Cardiac muscle cell (in vitro differentiated cells and primary cell): ENCODE measurements around the gene SMIM36. TPM values are rescaled to one million over a fixed set of nuclear protein-coding genes. Genes with fewer than 3 reads are reported as not detected.
"Not testable (repeated sequence)": the region's sequence is repeated elsewhere in the genome, so short reads cannot be mapped to it uniquely, and the experiment has no call there.

Source experiments
- DNase-seq, 2 donors: peaks; one replicate each; pipeline versions ENCODE4 v3.0.0 to v3.0.0-alpha.2; 2010 to 2017; ENCODE audit warnings: low read depth in 1 of 2, low spot score in 1 of 2
- H3K27ac ChIP-seq: fragments of 200-600 bp; sonication (generic); 2 replicates; pipeline ENCODE4 v1.5.1; 2016
- H3K27me3 ChIP-seq: fragments of 200-600 bp; sonication (generic); 2 replicates; pipeline ENCODE4 v1.6.0; 2016; ENCODE audit warnings: control low read depth
- H3K36me3 ChIP-seq: fragments of 200-600 bp; sonication (generic); 2 replicates; pipeline ENCODE4 v1.5.1; 2016; ENCODE audit warnings: control low read depth
- H3K4me1 ChIP-seq: fragments of 200-600 bp; sonication (generic); 2 replicates; pipeline ENCODE4 v1.8.1; 2017; ENCODE audit warnings: low read depth, mild to moderate bottlenecking, mixed run types
- H3K4me3 ChIP-seq: fragments of 200-600 bp; sonication (generic); 2 replicates; pipeline ENCODE4 v1.5.1; 2016; ENCODE audit warnings: mild to moderate bottlenecking
- H3K9me3 ChIP-seq: fragments of 200-600 bp; sonication (generic); 2 replicates; pipeline ENCODE4 v1.5.1; 2017; ENCODE audit warnings: low read depth, mild to moderate bottlenecking, control low read depth
- polyA plus RNA-seq: library from polyadenylated mRNA; unstranded; fragments of >200 nt; fragmentation: Nextera tagmentation; extraction: Ambion mirVana; gene quantifications from 2 replicates; pipeline ENCODE4 v1.2.1, GENCODE V29; 2016
- total RNA-seq: library from RNA; depleted of rRNA; stranded (reverse); fragments of >200 nt; gene quantifications from 2 replicates; pipeline ENCODE4 v1.2.3, GENCODE V29; 2016
- TF ChIP-seq, protein P1 (sequence below): IDR thresholded peaks from 2 replicates; pipeline ENCODE4 v1.5.1; 2012; ENCODE audit warnings: low read depth, mild to moderate bottlenecking, low read length

SMIM36 gene
- total and polyA plus RNA-seq, 2 experiments from 2014 or later, result not detected

DNA sequence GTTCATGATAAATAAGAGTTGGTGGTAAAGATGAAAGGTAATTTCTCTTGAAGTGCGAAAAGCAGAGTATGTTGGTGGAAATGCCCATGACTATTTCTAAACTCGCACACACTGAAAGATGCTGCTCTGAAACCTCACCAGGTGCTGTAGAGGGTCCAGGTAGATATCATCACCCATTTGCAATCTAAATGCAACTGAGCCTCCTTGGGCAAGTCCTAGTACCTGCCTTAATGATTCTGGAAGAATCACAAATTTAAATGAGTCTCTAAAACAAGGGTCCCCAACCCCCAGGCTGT is 83.7 kb downstream of the SMIM36 start:
- Histone ChIP-seq H3K36me3 (no peaks in the 10 kb centered on the region), H3K27me3 (no peaks in the 10 kb centered on the region), H3K4me3 (no peak overlapping the region), H3K27ac (no peak overlapping the region), H3K9me3 (no peaks in the 10 kb centered on the region), H3K4me1 (peaks cover 13% of the 10 kb centered on the region)
- no peak for DNase-seq
- TF ChIP-seq, protein P1, sequence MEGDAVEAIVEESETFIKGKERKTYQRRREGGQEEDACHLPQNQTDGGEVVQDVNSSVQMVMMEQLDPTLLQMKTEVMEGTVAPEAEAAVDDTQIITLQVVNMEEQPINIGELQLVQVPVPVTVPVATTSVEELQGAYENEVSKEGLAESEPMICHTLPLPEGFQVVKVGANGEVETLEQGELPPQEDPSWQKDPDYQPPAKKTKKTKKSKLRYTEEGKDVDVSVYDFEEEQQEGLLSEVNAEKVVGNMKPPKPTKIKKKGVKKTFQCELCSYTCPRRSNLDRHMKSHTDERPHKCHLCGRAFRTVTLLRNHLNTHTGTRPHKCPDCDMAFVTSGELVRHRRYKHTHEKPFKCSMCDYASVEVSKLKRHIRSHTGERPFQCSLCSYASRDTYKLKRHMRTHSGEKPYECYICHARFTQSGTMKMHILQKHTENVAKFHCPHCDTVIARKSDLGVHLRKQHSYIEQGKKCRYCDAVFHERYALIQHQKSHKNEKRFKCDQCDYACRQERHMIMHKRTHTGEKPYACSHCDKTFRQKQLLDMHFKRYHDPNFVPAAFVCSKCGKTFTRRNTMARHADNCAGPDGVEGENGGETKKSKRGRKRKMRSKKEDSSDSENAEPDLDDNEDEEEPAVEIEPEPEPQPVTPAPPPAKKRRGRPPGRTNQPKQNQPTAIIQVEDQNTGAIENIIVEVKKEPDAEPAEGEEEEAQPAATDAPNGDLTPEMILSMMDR, result no peak

DNA sequence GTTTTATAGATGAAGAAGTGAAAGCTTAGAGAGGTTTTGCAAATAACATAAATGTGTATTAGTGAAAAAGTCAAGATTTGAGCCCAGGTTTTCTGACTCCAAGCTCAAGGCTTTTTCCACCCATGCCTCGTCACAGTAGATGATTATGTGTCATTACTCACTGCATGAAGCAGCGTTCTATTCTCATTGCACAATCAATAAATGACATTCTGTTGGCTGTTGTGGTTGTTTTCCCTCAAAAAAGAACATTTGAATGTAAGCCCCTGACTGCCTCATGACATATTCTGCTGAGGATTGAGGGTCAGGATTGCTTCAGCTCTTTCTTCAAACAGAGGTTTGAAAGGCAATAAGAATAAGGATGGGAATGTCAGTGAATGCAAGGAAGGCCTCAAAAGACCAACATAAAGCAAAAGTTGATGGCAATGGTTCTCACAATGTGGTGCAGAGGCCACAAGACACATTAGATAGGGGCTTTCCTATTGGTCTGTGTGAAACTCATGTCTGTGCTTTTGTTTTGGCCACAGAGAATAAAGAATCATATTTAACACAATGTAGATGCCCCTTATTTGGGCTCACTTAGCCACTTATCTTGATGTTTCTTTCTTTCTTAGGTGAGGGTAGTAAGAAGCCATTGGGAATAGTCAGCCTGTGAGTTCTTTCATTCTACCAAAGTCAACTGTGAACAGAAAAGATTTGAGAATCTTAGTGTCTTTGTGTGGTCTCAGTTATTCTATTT is 84.2 kb downstream of the SMIM36 start:
- Histone ChIP-seq H3K4me3 (no peak overlapping the region), H3K27ac (no peak overlapping the region), H3K9me3 (no peaks in the 10 kb centered on the region), H3K4me1 (peaks cover 15% of the 10 kb centered on the region), H3K27me3 (no peaks in the 10 kb centered on the region), H3K36me3 (no peaks in the 10 kb centered on the region)
- TF ChIP-seq, protein P1, result no peak
- peak in 1 of 2 donors; percentile 83 for DNase-seq

DNA sequence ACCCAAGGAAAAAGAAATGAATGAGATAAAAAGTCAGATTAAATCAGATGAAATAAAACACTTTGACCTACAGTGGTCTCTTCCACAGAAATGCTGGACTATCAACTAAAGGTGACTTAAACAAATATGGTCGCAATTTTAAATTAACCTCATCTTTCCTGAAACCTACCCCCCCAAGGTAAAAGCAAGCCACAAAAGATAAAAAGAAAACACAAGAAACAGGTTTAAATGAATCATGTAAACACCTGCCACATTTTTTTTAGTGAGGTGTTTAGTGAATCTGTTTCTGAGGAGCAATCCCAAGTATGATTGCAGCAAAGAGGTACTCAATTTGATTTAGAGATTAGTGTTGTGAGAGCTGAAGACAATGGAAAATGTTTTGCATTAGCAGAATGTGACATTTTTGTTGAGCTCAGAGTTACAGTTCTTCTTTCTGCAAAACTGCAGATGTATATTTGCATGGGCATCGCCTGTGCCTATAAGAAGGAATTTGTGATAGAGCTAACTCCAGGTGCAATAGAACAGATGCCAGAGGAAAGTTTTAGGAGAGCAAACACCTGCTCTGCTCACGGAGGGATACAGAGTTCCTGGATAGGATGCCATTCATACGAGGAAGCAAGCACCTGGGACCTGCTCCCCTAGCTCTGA is 86.2 kb downstream of the SMIM36 start:
- H3K36me3 ChIP-seq, result no peaks in the 10 kb centered on the region
- no peaks in the 10 kb centered on the region for H3K9me3 ChIP-seq

DNA sequence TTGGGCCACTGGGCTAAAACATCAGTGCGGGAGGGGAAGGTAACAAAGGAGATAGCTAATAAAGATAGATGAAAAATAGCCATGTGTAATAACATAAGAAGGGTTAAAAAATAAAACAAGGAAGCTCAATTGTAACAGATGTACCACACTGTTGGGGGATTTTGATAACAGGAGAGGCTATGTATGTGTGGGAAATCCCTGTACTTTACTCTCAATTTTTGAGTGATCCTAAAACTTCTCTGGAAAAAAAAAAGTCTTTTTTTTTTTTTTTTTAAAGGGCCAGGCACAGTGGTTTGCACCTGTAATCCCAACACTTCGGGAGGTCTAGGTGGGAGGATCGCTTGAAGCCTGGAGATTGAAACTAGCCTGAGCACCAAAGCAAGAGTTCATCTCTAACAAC is 87.7 kb downstream of the SMIM36 start:
- H3K27me3 ChIP-seq, result no peaks in the 10 kb centered on the region
- peaks cover 13% of the 10 kb centered on the region for H3K4me1 ChIP-seq
- H3K36me3 ChIP-seq, result no peaks in the 10 kb centered on the region
- TF ChIP-seq, protein P1, result no peak
- no peak overlapping the region for H3K4me3 ChIP-seq
- no peak overlapping the region for H3K27ac ChIP-seq
- H3K9me3 ChIP-seq, result no peaks in the 10 kb centered on the region
- no peak for DNase-seq

More for the DNA sequence above, 86.2 kb downstream of the SMIM36 start:
- no peak for DNase-seq
- Histone ChIP-seq H3K27me3 (no peaks in the 10 kb centered on the region), H3K4me3 (no peak overlapping the region), H3K4me1 (peaks cover 10% of the 10 kb centered on the region), H3K27ac (no peak overlapping the region)
- TF ChIP-seq, protein P1, result no peak

DNA sequence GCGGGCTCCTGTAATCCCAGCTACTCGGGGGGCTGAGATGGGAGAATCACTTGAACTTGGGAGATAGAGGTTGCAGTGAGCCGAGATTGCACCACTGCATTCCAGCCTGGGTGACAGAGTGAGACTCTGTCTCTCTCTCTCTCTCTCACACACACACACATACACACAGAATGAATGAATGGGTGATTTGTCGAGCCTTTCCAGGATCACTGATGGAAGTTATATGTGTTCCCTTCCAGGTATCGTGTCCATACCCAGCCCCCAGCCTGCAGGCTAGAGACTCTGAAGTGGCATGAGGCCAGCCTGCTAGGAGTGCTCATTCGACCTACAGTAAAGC is 88.5 kb downstream of the SMIM36 start:
- peaks cover 13% of the 10 kb centered on the region for H3K4me1 ChIP-seq

DNA sequence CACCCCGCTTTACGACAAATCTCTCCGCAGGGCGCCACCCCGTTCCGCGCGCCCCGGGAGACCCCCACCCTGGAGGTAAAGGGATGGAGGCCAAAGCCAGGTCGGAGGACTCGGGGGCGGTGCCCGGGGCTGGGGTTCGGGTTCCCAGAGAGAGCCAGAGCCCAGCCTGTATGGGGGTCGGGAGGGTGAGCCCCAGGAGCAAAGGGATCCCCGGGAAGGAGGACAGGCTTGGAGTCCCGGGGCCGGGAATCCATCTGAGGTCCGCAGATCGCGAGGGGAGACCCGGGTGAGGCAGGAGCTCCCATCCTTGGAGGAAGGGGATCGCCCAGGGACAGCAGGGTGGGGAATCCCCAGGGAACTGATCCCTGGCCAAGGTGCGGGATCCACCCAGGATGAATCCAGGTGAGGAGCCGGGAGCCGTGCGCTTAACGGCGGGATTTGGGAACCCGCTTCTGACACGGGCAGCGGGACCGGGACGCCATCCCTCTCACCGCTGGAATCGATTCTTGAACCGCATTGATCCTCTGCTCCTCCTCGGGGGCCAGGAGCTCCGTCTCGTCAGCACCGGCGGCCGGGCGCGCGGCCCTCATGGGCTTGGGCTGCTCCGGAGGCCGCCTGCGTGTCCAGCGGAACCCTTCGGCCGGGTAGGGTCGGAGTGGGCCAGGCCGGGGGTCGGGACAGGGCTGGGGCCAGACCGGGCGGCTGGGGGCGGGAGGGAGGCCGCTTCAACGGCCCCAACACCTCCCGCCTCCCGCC is 89.9 kb downstream of the SMIM36 start, which contains the start of gene MMD:
TSS of gene MMD (minus strand) at position 657 of the 756 bp plus-strand sequence. CDS start at position 517, 140 bp downstream.
- DNase-seq, result no peak
- peak within 1 kb of the TSS; percentile 85 for H3K4me3 ChIP-seq
- no peaks in the 10 kb centered on the region for H3K36me3 ChIP-seq
- H3K27ac ChIP-seq, result peak within 1 kb of the TSS; percentile 88
- no peaks in the 10 kb centered on the region for H3K9me3 ChIP-seq
- no peaks in the 10 kb centered on the region for H3K27me3 ChIP-seq
- H3K4me1 ChIP-seq, result peaks cover 16% of the 10 kb centered on the region
- TF ChIP-seq, protein P1, result no peak

More for the DNA sequence above, 88.5 kb downstream of the SMIM36 start:
- not testable (repeated sequence) for DNase-seq, H3K4me3 ChIP-seq, H3K27me3 ChIP-seq, H3K27ac ChIP-seq, H3K36me3 ChIP-seq, H3K9me3 ChIP-seq
